DOHH2 (cell line): ENCODE measurements around the gene PLEKHM3.

ENCODE experiments used
- H3F3A ChIP-seq: fragments of 200-600 bp; sonication (generic), shearing (Covaris generic); 2 replicates; pipeline ENCODE4 v1.6.0; 2016; ENCODE audit warnings: antibody characterized with exemption, mild to moderate bottlenecking; ENCODE audit not compliant: control insufficient read depth, insufficient read depth
- H3K27ac ChIP-seq: fragments of 200-600 bp; sonication (generic); 2 replicates; pipeline ENCODE4 v1.5.1; 2014; ENCODE audit warnings: low read depth, mild to moderate bottlenecking, low read length, moderate library complexity
- H3K27me3 ChIP-seq: fragments of 200-600 bp; sonication (generic); 2 replicates; pipeline ENCODE4 v1.6.1; 2014; ENCODE audit warnings: mild to moderate bottlenecking, low read length, mixed read lengths; ENCODE audit not compliant: control insufficient read depth
- H3K36me3 ChIP-seq: fragments of 200-600 bp; sonication (generic); 2 replicates; pipeline ENCODE4 v1.6.1; 2014; ENCODE audit warnings: mild to moderate bottlenecking, low read length, moderate library complexity, mixed read lengths; ENCODE audit not compliant: control insufficient read depth
- H3K4me1 ChIP-seq: fragments of 200-600 bp; sonication (generic); 2 replicates; pipeline ENCODE4 v1.6.1; 2014; ENCODE audit warnings: mild to moderate bottlenecking, low read length, mixed read lengths; ENCODE audit not compliant: control insufficient read depth
- H3K4me2 ChIP-seq: fragments of 200-600 bp; sonication (generic); 2 replicates; pipeline ENCODE4 v1.6.0; 2014; ENCODE audit warnings: mild to moderate bottlenecking, low read length, moderate library complexity
- H3K4me3 ChIP-seq: fragments of 200-600 bp; sonication (generic); 2 replicates; pipeline ENCODE4 v1.5.1; 2014; ENCODE audit warnings: mild to moderate bottlenecking, low read length, mixed read lengths
- H3K79me2 ChIP-seq: fragments of 200-600 bp; sonication (generic); 2 replicates; pipeline ENCODE4 v1.6.1; 2014; ENCODE audit warnings: mild to moderate bottlenecking, low read length, mixed read lengths; ENCODE audit not compliant: control insufficient read depth
- H3K9me2 ChIP-seq: fragments of 200-600 bp; sonication (generic); replicated peaks from 2 replicates; pipeline ENCODE4 v1.6.1; 2014; ENCODE audit warnings: mild to moderate bottlenecking, low read length, mixed read lengths; ENCODE audit not compliant: control insufficient read depth
- H3K9me3 ChIP-seq: fragments of 200-600 bp; sonication (generic); 2 replicates; pipeline ENCODE4 v1.6.1; 2014; ENCODE audit warnings: antibody characterized with exemption, low read length, mixed read lengths; ENCODE audit not compliant: control insufficient read depth, insufficient read depth
- H4K20me1 ChIP-seq: fragments of 200-600 bp; sonication (generic); 2 replicates; pipeline ENCODE4 v1.6.0; 2014; ENCODE audit warnings: low read depth, mild to moderate bottlenecking, antibody characterized with exemption, low read length, moderate library complexity; ENCODE audit not compliant: control insufficient read depth, insufficient read depth
- EZH2phosphoT487 ChIP-seq: fragments of 200-600 bp; sonication (generic); IDR thresholded peaks from 2 replicates; pipeline ENCODE4 v1.6.1; 2017; ENCODE audit warnings: borderline replicate concordance, mild to moderate bottlenecking, antibody characterized with exemption, low read length, moderate library complexity, mixed read lengths
- TF ChIP-seq, protein P1 (sequence below): fragments of 200-600 bp; sonication (generic); IDR thresholded peaks from one replicate; pipeline ENCODE4 v1.5.1; 2014; ENCODE audit warnings: antibody characterized with exemption, mild to moderate bottlenecking, low read depth, low read length; ENCODE audit not compliant: poor library complexity, severe bottlenecking

PLEKHM3 gene

DNA sequence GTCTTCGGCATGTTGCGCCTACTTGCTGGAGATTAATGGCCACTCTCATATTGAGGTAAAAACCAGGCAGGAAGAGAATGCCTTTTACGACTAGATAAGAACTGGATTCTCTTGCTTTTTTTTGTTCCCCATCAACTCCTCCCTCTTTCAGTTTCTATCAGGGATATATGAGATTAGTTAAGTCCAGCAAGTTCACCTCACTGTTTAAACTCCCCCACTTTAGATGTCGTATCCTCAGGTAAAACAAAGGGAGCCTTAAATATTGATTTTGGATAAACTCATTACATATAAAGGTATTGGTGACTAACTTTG is 98.4 kb downstream of the PLEKHM3 start:
- H3K4me2 ChIP-seq: no peak overlapping the region
- no peak overlapping the region for H3K4me3 ChIP-seq
- no peaks in the 10 kb centered on the region for H3F3A ChIP-seq
- H3K9me3 ChIP-seq: no peaks in the 10 kb centered on the region
- TF ChIP-seq, protein P1, sequence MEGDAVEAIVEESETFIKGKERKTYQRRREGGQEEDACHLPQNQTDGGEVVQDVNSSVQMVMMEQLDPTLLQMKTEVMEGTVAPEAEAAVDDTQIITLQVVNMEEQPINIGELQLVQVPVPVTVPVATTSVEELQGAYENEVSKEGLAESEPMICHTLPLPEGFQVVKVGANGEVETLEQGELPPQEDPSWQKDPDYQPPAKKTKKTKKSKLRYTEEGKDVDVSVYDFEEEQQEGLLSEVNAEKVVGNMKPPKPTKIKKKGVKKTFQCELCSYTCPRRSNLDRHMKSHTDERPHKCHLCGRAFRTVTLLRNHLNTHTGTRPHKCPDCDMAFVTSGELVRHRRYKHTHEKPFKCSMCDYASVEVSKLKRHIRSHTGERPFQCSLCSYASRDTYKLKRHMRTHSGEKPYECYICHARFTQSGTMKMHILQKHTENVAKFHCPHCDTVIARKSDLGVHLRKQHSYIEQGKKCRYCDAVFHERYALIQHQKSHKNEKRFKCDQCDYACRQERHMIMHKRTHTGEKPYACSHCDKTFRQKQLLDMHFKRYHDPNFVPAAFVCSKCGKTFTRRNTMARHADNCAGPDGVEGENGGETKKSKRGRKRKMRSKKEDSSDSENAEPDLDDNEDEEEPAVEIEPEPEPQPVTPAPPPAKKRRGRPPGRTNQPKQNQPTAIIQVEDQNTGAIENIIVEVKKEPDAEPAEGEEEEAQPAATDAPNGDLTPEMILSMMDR: no peak
- no peak for TF ChIP-seq EZH2phosphoT487
- H3K27me3 ChIP-seq: no peaks in the 10 kb centered on the region
- H3K79me2 ChIP-seq: no peaks in the 10 kb centered on the region
- no peaks in the 10 kb centered on the region for H4K20me1 ChIP-seq
- no peaks in the 10 kb centered on the region for H3K36me3 ChIP-seq
- H3K27ac ChIP-seq: no peak overlapping the region
- no peaks in the 10 kb centered on the region for H3K4me1 ChIP-seq
- no peaks in the 10 kb centered on the region for H3K9me2 ChIP-seq

DNA sequence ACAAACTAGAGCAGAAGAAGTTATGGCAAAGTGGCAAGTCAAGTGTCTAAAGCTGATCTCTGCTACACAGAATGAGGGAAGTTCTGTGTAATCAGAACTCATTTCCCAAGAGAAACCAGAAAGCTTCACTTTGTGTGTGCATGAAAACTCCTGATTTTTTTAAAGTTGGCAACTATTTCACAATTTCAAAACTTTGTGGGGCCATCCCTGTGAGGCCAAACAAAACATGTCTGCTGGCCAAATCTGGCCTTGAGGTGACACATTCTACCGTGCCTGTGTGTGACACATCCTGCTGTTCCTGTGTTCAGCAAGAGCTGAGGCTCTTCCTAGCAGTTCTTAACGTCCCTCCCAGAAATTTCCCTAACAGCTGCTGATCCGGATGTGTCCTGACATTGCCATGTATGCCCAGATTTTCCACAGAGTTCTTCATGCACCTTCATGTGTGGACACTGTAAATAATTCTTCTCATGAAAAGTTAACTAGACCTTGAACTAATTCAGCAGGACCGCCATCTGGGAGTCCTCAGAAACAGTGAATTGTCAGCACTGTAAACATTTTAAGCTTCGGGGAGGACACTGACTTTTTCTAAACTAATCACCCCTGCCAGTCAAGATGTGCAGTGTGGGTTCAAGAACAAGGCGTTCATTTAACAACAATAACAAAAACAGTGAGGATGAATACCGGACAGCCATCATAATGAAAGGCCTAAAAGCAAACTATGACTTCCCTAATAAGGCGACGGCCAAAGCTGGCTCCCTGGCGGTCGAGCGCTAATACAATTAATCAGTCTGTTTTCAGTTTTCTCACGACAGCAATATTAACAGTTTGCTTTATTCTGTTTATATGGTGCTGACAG is 99.0 kb downstream of the PLEKHM3 start:
- Histone ChIP-seq H3K79me2 (no peaks in the 10 kb centered on the region), H3K4me2 (no peak overlapping the region), H4K20me1 (no peaks in the 10 kb centered on the region), H3K4me1 (no peaks in the 10 kb centered on the region), H3F3A (no peaks in the 10 kb centered on the region), H3K27ac (no peak overlapping the region), H3K27me3 (no peaks in the 10 kb centered on the region), H3K9me3 (no peaks in the 10 kb centered on the region), H3K9me2 (no peaks in the 10 kb centered on the region), H3K36me3 (no peaks in the 10 kb centered on the region), H3K4me3 (no peak overlapping the region)
- TF ChIP-seq, protein P1: no peak

DNA sequence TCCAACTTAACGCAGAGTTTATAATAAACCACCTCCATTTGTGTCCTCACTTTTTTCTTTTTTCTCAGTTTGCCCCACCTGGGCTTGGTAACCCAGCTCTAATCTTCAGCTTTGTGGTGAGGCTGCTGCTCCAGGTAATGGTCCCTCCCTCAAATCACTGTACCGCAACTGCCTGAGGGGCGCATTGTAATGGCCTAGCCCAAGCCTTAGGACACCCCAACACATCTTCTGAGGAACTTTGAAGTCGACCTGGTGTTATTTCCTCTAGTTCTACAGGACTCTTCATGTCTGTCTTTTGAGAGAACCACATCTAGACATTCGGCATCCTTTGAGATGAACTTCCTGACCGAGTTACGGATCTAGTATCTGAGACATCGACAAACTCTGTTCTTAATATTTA is 99.7 kb downstream of the PLEKHM3 start:
- H4K20me1 ChIP-seq: no peaks in the 10 kb centered on the region
- no peaks in the 10 kb centered on the region for H3K4me1 ChIP-seq
- no peak overlapping the region for H3K27ac ChIP-seq
- H3K9me3 ChIP-seq: no peaks in the 10 kb centered on the region
- H3K9me2 ChIP-seq: no peaks in the 10 kb centered on the region
- no peak overlapping the region for H3K4me2 ChIP-seq
- H3F3A ChIP-seq: no peaks in the 10 kb centered on the region
- no peaks in the 10 kb centered on the region for H3K27me3 ChIP-seq
- TF ChIP-seq, protein P1: no peak
- no peak for TF ChIP-seq EZH2phosphoT487
- no peaks in the 10 kb centered on the region for H3K36me3 ChIP-seq
- H3K79me2 ChIP-seq: no peaks in the 10 kb centered on the region
- no peak overlapping the region for H3K4me3 ChIP-seq
